ENCODE measurements around the gene COMP.

The COMP gene

GRCh38 chr19:18768997-18769891 lies 21.9 kb downstream of the COMP start:
- no peak for DNase-seq

DNA sequence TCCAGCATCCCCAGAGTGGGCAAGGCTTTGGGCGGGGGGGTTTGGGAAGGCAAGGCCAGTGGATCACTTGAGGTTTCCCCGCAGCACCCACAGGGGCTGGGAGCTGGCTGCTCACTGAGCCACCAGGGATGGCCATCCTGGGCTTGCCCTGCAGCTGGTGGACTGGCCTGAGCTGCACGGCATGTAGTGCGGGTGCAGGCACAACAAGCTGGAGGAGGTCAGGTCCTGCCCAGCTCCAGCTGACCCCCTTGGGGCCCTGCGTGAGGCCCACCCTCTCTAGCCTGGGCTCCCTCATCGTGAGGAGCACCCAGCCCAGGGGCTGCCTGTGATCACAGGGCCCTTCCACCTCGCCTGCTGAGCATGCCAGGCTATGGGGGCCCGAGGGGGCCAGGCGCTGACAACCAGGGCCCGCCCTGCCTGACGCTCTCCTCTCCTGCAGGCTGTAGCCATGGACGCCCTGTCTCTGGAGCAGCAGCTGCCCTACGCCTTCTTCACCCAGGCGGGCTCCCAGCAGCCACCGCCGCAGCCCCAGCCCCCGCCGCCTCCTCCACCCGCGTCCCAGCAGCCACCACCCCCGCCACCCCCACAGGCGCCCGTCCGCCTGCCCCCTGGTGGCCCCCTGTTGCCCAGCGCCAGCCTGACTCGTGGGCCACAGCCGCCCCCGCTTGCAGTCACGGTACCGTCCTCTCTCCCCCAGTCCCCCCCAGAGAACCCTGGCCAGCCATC lies 22.9 kb downstream of the COMP start:
- no peak for DNase-seq

DNA sequence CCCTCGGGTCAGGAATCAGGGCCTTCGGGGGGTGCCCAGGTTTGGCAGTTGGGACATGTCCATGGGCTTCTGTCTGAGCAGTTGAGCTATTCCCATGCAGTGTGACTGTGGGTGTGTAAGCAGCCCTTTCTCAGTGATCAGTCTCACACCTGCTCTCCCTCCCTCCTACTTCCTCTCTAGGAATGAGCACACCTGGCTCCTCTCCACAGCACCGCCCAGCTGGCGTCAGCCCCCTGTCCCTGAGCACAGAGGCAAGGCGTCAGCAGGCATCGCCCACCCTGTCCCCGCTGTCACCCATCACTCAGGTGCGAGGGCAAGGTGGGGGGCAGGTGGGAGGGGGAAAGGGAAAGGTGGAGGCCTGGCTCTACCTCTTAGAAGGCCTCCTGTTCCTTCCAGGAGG lies 25.9 kb downstream of the COMP start:
- DNase-seq, result no peak

DNA sequence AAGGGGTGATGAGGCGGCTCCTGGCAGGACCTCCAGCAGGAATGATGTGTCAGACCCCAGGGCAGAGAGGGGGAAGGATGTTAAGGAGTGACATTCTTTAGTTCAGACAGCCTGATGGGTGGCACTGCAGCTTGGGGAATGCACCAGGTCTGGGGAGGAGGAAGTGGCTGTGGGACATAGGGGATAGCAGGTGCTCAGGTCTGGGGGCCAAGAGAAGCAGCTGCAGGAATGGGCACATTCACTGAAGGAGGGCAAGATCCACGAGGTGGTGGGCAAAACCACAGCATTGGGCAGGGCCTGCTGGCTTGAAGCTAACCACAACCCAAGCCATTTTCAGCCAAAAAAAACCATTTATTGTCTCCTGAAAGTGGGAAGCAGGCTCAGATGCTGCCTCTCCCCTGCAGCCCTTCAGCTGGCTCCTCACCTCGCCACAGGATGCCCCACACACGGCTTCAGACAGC lies 26.5 kb downstream of the COMP start:
- DNase-seq, result no peak

GRCh38 chr19:18763674-18764590 lies 27.2 kb downstream of the COMP start:
- DNase-seq, result no peak

DNA sequence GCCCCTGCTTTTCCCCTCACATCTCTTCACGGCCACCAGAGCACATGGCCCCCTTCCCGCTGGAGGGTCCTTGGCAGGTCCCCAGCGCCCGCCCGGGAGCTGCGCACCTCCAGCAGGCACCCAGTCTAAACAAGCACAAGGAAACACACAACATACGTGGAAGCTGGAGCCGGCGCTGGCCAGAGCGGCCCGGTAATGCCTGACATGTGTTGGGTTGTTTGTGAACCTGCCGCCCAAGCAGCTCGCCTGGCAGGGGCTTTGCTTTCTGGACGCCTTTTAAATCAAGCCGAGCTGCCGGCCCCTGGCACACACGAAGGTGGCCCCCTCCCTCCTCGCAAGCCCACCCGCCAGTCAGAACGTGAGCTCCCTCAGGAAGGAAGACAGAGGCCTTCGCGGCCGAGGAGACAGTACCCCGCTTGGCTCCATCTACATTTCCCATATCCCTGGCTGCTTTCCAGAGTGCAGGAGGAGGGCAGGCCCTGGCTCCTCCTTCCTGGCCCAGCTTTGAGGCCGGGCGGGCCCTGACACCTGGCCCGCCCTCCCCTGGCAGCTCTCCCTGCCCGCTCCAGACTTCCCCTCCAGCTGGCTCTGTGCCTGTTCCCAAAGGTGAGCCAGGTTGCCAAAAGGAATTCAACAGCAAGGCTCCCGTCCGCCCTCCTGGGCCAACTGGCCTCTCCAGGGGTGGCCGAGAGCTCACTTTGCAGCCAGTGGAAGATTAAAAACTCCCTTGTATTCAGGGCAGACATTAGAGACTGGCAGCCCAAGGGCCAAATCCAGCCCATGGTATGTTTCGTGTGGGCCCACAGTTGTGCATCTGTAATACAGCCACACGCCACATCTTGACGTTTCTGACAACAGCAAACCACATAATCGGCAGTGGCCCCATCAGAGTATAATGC lies 28.7 kb downstream of the COMP start:
- DNase-seq, result no peak

GRCh38 chr19:18761531-18762110 lies 29.5 kb downstream of the COMP start:
- no peak for DNase-seq

DNA sequence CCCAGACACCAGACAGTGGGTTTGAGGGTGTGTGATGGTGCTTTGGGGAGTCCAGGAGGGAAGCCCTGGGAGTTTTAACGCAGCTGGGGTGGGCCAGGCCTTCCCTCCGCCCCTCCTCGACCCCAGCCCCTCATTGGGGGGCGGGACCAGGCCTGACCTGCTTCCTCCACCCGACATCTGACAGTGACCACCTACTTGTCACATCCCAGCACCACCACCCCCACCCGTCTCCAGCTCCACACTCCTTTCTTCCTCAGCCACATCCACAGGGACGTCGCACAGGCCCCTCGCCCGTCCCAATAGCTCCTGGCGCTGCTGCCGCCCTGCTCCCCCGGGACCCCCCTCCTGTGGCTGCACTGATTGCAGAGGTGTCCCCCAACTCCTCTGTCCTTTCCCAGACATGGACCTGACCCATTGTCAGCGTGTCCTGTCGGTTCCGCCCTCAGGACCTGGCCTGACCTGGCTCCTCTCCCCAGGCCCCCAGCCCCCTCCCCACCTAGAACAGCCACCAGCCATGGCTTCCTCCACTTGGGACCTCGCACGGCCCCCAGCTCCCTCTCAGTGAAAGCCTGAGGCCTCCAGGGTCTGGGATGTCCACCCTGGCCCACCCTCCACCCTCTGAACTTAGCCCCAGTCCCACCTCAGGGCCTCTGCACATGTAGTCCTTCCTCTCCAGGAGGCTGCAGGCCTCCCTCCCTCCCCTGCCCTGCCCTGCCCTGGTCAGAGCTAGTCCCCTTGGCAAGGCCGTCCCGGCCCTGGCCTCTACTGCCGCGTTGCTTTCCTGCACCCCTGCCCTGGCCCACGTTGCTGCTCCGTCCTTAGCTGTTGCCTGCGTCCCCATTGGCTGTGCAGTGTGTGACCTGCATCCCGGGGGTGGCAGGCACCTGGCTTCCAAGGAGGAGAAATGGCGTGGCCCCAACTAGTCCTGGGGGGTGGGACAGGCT lies 30.4 kb downstream of the COMP start:
- DNase-seq, result no peak

DNA sequence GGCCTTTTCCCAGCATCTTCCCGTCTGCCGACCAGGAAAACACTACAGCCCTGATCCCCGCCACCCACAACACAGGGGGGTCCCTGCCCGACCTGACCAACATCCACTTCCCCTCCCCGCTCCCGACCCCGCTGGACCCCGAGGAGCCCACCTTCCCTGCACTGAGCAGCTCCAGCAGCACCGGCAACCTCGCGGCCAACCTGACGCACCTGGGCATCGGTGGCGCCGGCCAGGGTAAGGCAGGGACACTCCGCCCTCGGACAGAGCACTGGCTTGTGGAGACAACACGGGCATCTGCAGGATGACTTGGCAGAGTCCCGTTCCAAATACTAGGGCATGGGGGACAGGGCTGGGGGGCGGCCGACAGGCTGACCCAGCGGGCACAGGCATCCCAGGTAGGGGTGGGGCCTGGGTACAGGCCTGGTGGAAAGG lies 31.1 kb downstream of the COMP start:
- no peak for DNase-seq

DNA sequence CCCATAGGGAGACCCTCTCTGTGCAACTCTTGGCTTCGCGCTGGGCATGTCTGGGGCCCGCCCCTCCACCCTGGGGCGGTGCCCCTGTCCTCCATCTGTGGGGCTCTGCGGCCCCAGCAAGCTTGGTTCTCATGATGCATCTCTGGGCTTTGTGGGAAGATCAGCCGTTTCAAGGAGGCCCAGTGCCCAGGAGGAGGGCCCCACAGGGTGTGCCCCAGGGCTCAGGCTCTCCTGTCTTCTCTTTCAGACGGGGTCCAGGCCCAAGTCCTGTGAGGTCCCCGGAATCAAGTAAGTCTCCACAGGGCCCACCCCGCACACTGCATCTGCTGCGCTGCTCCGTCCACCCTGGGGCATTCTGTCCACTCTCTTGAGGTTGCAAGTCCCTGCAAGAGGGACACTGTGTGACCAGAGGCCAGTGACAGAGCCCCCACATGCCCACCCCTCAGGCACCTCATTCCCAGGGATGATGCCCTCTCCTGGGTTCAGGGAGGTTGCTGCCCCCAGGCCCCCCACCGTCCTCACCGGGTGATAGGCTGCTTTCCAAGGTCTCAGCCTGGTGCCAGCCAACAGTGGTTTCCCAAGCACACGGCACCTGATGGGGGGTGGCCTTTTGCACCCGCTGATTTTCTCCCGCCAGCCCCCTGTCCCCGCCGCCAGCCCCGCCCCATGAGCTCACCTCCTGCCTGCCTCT lies 31.7 kb downstream of the COMP start:
- DNase-seq, result no peak

DNA sequence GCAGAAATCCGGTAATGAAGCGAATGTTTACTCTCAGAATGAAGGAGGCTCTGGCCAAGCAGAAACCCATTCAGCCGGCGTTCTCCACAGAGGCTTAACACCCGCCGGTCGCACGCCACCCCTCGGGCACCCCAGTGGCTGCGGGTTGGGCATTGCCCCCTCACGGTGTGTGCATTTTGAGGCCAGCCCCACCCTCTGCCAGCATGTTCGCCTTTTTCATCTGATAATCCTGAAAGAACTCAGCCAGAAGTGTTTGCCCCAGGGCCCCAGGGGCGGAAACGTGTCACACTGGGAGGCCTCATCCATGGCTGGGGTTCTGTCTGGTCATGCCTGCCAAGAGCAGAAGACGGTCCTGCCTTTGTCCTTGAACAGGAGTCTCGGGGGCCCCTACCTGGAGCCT lies 34.2 kb downstream of the COMP start:
- DNase-seq, result no peak

GRCh38 chr19:18754501-18754900 lies 36.6 kb downstream of the COMP start:
- no peak for DNase-seq

DNA sequence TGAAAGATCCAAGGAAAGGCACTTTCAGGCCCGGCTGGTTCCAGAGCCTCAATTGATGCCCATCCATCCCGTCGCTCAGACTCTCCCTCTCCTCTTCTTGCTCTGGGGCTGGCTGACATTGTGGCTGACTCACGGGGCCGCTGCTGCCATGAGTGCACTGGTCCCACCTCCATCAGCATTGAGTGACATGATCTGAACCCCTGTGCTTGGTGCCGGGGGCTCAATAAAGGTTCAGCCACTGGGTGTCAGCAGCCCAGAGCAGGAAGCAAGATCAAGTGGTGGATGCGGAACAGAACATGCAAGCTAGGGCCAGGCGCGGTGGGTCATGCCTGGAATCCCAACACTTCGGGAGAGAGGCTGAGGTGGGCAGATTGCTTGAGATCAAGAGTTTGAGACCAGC lies 39.5 kb downstream of the COMP start:
- DNase-seq, result no peak

- no peak for DNase-seq
Measured at GRCh38 chr19:18750295-18750970, 40.7 kb downstream of the COMP start.

DNA sequence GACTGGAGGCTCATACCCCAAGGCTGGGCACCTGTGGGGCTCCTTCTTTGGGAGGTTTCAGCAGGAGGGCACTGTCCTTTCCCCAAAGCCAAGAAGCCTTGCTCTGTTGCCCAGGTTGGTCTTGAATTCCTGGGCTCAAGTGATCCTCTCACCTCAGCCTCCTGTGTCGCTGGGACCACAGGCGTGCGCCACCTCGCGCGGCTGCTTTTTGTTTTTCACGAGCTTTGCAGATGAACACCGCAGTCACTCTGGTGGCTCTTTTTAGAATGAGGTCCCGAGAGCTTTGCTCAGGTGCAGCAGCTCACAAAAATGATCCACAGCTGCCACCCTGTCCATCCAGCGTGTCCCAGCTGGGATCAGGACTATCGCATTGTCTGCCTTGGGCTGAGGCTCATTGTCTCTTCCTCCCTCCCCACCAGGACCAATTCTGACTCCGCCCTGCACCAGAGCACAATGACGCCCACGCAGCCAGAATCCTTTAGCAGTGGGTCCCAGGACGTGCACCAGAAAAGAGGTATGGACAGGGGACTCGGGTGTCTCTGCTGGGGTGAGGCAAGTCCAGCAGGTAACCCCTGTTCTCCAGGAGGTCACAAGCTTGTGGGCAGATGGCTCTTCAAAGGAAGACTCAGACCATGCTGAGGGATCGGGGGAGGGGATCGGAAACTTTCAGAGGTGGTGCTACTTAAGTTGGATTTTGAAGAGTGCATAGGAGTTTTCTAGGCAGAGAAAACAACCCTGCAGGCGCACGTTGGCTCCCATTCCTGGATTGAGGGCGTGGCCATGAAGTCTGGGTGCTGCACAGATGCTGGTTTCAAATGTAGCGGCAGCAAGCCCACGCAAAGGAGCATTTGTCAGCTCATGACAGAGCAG lies 41.5 kb downstream of the COMP start:
- DNase-seq, result no peak

- DNase-seq, result no peak
Measured at GRCh38 chr19:18746401-18747325, 44.4 kb downstream of the COMP start.

DNA sequence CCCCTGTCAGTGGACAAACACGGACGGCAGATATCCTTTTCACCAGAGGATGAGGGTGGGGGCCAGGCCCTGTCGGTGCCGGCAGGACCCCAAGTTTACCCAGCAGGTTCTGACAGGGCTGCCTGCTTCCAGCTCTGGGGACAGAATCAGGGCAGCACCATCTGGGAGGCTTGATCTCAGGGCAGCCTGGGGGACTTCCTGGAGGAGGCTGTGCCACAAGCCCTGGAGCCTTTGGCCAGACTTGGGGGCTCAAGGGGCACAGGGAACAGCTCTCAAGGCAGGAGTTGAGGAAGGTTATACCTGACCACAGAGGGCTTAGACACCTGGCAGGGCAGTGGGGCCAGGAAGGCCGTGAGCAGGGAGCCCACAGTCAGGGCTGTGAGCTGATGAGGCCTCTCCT lies 45.2 kb downstream of the COMP start:
- no peak for DNase-seq
